Measurements from ENCODE around the gene CDHR2. TPM values are rescaled to one million over a fixed set of nuclear protein-coding genes. Genes with fewer than 3 reads are reported as not detected.

Gene CDHR2
- total RNA-seq, 1 donor = under 0.01 TPM

DNA sequence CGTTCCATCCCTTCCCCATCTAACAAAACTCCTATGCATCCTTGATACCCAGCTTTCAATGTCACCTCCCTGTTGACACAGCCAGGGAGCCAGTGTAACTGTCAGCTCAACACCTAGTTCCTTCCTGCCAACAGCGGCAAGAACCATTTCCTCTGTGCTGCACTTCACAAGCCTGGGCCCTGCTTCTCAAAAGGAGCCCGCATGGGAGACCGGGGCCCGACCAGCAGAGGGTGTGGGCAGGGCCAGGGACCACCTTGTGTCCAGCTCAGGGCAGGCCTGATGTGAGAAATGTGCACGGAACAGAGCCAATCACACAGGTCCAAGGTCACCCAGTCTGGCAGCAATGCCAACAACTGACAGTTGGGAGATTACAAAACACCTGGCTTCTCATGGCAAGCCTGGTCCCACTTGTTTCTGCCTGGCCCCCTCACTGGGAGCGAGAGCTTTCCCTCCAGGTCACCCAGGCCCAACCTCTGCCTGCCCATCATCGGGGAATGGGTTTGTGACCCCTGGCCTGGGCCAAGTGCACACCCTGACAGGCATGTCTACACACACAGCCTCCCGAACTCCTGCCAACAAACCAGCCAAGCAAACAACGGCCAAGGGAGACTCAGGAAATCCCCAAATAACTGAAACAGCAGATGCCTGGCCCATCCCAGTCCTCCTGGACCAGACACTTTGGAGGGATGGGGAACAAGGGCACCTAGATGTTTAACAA is 15.1 kb upstream of the CDHR2 start:
- peak; percentile 86 for DNase-seq (ENCODE audit: insufficient read length, low spot score, missing footprints)
- Histone ChIP-seq H3K27me3 (ENCODE audit: insufficient read depth, low read length) (no peaks in the 10 kb centered on the region), H3K27ac (ENCODE audit: low read depth, low read length) (no peak overlapping the region), H3K4me2 (ENCODE audit: insufficient read depth, low read length) (no peak overlapping the region), H3K9me3 (ENCODE audit: low read depth, low read length) (no peaks in the 10 kb centered on the region), H3K4me1 (ENCODE audit: insufficient read depth, low read length) (peaks cover 23% of the 10 kb centered on the region), H4K20me1 (ENCODE audit: insufficient read depth, low read length) (peaks cover 42% of the 10 kb centered on the region), H3K79me2 (ENCODE audit: insufficient read depth, low read length) (peaks cover 47% of the 10 kb centered on the region), H3K36me3 (ENCODE audit: insufficient read depth, low read length) (peaks cover 14% of the 10 kb centered on the region), H2AFZ (ENCODE audit: low read length) (no peak overlapping the region), H3K4me3 (ENCODE audit: insufficient read depth, low read length) (no peak overlapping the region)
- TF ChIP-seq, protein P1, sequence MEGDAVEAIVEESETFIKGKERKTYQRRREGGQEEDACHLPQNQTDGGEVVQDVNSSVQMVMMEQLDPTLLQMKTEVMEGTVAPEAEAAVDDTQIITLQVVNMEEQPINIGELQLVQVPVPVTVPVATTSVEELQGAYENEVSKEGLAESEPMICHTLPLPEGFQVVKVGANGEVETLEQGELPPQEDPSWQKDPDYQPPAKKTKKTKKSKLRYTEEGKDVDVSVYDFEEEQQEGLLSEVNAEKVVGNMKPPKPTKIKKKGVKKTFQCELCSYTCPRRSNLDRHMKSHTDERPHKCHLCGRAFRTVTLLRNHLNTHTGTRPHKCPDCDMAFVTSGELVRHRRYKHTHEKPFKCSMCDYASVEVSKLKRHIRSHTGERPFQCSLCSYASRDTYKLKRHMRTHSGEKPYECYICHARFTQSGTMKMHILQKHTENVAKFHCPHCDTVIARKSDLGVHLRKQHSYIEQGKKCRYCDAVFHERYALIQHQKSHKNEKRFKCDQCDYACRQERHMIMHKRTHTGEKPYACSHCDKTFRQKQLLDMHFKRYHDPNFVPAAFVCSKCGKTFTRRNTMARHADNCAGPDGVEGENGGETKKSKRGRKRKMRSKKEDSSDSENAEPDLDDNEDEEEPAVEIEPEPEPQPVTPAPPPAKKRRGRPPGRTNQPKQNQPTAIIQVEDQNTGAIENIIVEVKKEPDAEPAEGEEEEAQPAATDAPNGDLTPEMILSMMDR (IDR thresholded peaks at IDR 0.05; ENCODE audit: extremely low read depth, low read depth, low read length) = no peak

DNA sequence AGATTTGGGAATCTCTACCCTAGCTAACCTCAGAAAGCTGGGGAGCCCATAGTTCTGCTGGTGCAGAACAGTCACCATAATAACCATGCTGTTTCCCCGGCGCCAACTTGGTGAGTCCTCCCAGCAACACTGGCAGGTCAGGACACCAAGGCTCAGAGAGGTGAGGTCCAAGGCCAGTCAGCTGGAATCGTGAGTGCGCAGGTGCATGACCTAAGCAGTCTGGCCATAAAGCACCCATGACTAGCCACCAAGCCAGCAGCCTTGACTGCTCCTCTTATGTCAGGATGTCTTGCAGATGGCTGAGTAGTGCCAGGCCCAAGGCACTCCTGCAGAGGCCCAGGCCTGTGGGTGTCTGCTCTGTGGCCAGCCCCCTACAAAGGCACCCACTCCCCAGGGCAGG is 14.5 kb upstream of the CDHR2 start:
- no peak overlapping the region for H3K4me2 ChIP-seq (ENCODE audit: insufficient read depth, low read length)
- peaks cover 47% of the 10 kb centered on the region for H3K79me2 ChIP-seq (ENCODE audit: insufficient read depth, low read length)
- no peaks in the 10 kb centered on the region for H3K9me3 ChIP-seq (ENCODE audit: low read depth, low read length)
- H4K20me1 ChIP-seq (ENCODE audit: insufficient read depth, low read length) = peaks cover 42% of the 10 kb centered on the region
- peaks cover 23% of the 10 kb centered on the region for H3K4me1 ChIP-seq (ENCODE audit: insufficient read depth, low read length)
- H3K36me3 ChIP-seq (ENCODE audit: insufficient read depth, low read length) = peaks cover 8% of the 10 kb centered on the region
- H2AFZ ChIP-seq (ENCODE audit: low read length) = no peak overlapping the region
- H3K27me3 ChIP-seq (ENCODE audit: insufficient read depth, low read length) = no peaks in the 10 kb centered on the region
- peak; percentile 80 for DNase-seq (ENCODE audit: insufficient read length, low spot score, missing footprints)
- no peak overlapping the region for H3K27ac ChIP-seq (ENCODE audit: low read depth, low read length)
- no peak overlapping the region for H3K4me3 ChIP-seq (ENCODE audit: insufficient read depth, low read length)
- TF ChIP-seq, protein P1 (IDR thresholded peaks at IDR 0.05; ENCODE audit: extremely low read depth, low read depth, low read length) = no peak

DNA sequence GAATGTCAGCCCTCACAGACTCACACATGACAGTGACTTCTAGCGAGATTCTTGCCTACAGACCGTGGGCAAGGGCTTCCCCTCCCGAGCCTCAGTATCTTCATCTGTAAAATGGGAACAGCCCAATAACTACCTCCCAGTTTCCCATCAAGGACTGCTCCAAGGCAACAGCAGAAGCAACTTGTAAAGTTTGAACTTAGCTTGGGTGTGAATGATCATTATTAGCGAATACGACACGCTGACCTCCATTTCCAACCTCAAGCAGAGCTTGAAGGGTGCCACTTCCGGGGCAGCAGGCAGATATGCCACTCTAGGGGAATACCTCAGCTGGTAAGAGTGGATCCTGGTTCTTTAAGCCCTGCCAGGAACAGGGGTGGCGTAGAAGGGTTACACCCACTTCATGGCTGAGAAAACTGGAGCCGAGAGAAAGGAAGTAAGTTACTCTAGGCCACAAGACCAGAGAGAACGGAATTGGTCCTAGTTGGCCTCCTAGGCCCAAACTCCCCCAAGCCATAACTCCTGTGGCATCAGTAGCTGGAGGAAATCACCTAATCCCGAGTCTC is 14.0 kb upstream of the CDHR2 start:
- DNase-seq (ENCODE audit: insufficient read length, low spot score, missing footprints) = peak; percentile 77

DNA sequence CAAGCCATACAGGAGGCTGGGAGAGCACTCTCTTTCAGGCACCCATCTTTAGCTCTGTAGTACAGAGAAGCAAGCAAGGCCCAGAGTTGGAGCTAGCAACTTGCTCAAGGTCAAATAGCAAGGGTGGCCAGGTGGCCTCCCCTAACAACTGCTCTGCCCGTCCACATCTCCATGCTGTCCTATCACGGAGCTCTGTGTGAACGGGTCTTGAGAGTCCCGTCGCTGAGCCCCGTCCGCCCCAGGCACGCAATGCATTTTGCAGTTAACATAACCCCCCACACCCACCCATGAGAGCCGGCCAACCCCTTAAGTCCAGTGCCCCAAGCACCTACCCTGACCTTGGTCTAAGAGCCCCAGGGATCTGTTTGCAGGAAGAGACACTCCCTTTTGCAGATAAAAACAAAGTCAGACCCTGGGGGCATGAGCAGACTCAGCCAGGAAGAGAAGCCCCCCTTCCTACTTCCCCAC is 13.4 kb upstream of the CDHR2 start:
- Histone ChIP-seq H3K27me3 (ENCODE audit: insufficient read depth, low read length) (no peaks in the 10 kb centered on the region), H2AFZ (ENCODE audit: low read length) (no peak overlapping the region), H3K4me2 (ENCODE audit: insufficient read depth, low read length) (peak overlapping the region; percentile 89), H3K36me3 (ENCODE audit: insufficient read depth, low read length) (peaks cover 8% of the 10 kb centered on the region), H3K9me3 (ENCODE audit: low read depth, low read length) (no peaks in the 10 kb centered on the region), H3K4me1 (ENCODE audit: insufficient read depth, low read length) (peaks cover 23% of the 10 kb centered on the region), H3K4me3 (ENCODE audit: insufficient read depth, low read length) (peak overlapping the region; percentile 89), H4K20me1 (ENCODE audit: insufficient read depth, low read length) (peaks cover 42% of the 10 kb centered on the region), H3K27ac (ENCODE audit: low read depth, low read length) (peak overlapping the region; percentile 91), H3K79me2 (ENCODE audit: insufficient read depth, low read length) (peaks cover 47% of the 10 kb centered on the region)
- peak; percentile 61 for DNase-seq (ENCODE audit: insufficient read length, low spot score, missing footprints)
- TF ChIP-seq, protein P1 (IDR thresholded peaks at IDR 0.05; ENCODE audit: extremely low read depth, low read depth, low read length) = no peak

More for the DNA sequence above, 14.0 kb upstream of the CDHR2 start:
- Histone ChIP-seq H2AFZ (ENCODE audit: low read length) (no peak overlapping the region), H3K4me2 (ENCODE audit: insufficient read depth, low read length) (peak overlapping the region; percentile 89), H3K4me3 (ENCODE audit: insufficient read depth, low read length) (peak overlapping the region; percentile 89), H3K4me1 (ENCODE audit: insufficient read depth, low read length) (peaks cover 23% of the 10 kb centered on the region), H4K20me1 (ENCODE audit: insufficient read depth, low read length) (peaks cover 42% of the 10 kb centered on the region), H3K36me3 (ENCODE audit: insufficient read depth, low read length) (peaks cover 8% of the 10 kb centered on the region), H3K27me3 (ENCODE audit: insufficient read depth, low read length) (no peaks in the 10 kb centered on the region), H3K79me2 (ENCODE audit: insufficient read depth, low read length) (peaks cover 47% of the 10 kb centered on the region), H3K27ac (ENCODE audit: low read depth, low read length) (peak overlapping the region; percentile 28), H3K9me3 (ENCODE audit: low read depth, low read length) (no peaks in the 10 kb centered on the region)
- TF ChIP-seq, protein P1 (IDR thresholded peaks at IDR 0.05; ENCODE audit: extremely low read depth, low read depth, low read length) = no peak

Data from osteoblast (primary cell).